Stimulated activated CD4-positive, alpha-beta T cell treated with anti-CD3 and anti-CD28 coated beads, Interleukin-4, amount 100 ng/mL, for 4 hours (primary cell): Measurements from ENCODE around the gene ARMC12.

Source experiments
- DNase-seq, 2 experiments: peaks; one replicate each; pipeline ENCODE4 v3.0.0-alpha.2; 2020

Gene ARMC12

DNA sequence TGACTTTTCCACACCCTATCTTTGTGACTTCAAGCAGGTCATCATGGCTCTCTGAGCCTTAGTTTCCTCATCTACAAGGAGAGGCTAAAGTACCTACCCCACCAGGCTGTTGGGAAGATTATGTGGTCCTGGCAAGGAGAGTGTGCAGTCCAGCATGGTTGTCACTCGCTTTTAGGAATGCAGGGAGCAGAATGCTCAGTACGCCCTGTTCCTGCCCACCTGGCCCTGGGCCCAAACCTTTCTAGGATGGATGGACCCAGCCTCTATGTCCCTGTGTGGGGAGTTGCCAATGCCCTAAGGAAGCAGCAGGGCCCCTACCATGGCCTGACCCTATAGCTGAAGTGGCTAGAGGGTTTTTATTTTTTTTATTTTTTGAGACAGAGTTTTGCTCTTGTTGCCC is 41.6 kb downstream of the ARMC12 start:
- DNase-seq, result no peak

DNA sequence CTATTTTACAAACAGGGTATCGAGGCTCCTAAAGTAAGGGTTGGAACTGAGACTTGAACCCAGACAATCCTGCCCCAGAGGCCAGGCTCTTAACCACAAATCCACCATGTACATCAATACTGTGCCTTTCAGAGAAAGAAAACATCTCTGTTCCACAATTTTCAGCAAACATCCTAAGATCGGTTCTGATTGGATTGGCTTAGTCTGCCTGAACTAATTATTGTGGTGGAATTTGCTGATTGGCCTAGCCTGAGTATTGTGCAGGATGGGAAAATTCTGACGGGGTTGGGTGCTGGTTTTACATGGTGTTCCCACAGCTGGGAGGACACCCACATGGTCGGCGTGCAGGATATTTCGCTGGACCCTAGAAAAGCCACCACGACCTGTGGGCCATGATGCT is 43.9 kb downstream of the ARMC12 start, which contains the start of gene CLPSL1:
CLPSL1 (plus strand) TSS at position 301 of the 400 bp plus-strand sequence; CDS start at position 393, 92 bp downstream.
- DNase-seq, result no peak

- no peak for DNase-seq
Measured at GRCh38 chr6:35781290-35781689, 44.5 kb downstream of the ARMC12 start.

DNA sequence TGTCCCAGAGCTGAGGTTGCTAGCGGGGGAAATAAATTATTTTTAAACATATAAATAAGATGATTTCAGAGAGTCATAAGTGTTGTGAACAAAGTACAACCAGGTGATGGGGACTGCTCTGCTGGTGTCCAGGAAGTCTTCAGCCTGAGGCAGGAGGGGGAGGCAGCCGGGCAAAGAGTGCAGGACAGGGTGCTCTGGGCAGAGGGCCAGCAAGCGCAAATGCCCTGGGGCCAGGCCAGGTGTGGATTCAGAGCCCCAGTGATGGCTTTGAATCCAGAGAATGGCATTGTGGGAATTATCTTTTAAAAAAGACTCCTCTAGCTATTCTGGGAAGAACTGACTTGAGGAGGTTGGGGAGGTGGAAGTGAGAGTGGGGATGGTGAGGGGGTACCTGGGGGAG is 45.6 kb downstream of the ARMC12 start:
- no peak for DNase-seq

DNA sequence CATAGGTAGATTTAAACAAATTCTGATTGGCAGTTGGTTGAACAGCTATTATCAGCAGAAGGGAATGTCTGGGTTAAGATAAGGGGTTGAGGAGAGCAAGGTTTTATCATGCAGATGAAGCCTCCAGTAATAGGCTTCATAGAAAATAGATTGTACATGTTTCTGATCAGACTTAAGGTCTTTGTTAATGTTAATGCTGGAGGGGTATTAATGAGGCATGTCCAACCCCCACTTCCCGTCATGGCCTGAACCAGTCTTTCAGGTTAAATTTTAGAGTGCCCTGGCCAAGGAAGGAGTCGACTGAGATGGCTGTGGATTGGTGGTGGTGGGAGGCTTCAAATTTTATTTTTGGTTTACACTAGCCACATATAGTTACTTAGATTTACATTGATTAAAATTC is 47.4 kb downstream of the ARMC12 start:
- DNase-seq, result no peak

- DNase-seq, result no peak
Measured at GRCh38 chr6:35786272-35786671, 49.4 kb downstream of the ARMC12 start.

DNA sequence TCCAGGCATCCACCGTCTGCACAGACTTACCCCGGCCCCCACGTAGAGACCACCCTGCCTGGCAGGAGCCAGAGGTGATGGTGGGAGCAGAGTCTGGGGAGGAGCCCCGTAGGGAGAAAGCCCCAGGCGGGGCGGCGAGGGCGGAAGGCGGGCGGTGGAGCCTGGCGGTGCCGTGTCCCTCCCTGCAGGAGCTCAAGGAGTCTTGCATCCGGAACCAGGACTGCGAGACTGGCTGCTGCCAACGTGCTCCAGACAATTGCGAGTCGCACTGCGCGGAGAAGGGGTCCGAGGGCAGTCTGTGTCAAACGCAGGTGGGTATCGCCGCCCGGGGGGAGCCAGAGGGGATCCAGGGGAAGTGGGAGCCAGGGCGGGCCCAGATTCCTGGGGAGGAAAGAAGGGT is 50.0 kb downstream of the ARMC12 start:
- DNase-seq, result no peak

DNA sequence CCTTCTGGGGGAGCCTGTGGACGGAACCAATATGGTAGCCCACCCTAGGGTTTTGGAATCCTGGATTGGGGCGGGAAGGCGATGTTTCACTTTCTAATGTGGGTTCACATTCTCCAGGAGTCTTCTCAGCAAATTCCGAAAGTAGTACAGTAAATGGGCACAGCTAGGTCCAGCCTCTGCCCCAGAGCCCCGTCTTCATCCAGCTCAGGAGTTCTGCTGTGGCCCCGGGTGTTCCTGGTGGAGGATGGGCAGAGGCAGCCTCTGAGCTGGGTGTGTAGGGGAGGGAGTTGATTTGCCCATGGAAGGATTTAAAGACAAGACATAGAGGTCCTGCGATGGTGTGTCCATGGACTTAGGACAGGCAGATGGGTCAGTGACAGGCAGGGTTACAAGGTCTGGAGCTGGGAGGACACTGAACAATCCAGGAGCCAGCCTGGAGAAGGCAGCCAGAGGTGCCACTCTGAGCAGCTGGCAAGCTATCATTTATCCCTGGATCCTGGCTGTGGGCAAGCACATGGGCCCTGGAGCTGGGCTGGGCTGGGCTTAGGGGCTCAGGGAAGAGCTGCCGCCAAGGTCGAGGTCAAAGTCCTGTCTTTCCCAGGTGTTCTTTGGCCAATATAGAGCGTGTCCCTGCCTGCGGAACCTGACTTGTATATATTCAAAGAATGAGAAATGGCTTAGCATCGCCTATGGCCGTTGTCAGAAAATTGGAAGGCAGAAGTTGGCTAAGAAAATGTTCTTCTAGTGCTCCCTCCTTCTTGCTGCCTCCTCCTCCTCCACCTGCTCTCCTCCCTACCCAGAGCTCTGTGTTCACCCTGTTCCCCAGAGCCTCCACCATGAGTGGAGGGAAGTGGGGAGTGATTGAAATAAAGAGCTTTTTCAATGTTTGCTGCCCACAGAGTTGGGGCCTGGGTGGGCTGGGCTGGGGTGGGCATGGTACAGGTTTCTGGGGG is 50.7 kb downstream of the ARMC12 start:
- DNase-seq, result no peak

DNA sequence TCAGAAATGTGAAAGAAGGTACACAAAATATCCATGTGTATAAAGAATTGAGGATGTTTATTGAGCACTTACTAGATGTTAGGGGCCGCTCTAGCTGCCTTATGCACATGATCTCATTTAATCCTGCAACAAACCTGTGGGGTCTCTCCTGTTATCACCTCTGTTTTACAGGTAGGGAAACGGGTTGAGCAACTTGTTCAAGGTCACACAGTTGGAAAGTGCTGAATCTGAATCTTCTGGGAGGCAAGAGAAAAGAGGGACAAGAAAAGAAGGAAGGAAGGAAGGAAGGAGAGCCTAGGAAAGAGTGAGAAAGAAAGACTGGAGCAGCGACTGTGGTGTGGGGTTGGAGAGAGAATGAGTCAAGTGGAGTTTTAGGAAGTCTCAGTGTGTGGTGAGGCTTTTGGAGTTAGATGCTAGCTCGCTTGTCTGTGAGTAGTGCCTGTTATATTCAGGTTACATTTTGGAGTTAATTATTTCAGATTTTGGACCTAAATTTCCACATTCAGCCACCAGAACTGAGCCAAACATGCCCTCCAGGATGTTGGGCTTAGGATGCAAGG is 51.7 kb downstream of the ARMC12 start:
- no peak for DNase-seq

DNA sequence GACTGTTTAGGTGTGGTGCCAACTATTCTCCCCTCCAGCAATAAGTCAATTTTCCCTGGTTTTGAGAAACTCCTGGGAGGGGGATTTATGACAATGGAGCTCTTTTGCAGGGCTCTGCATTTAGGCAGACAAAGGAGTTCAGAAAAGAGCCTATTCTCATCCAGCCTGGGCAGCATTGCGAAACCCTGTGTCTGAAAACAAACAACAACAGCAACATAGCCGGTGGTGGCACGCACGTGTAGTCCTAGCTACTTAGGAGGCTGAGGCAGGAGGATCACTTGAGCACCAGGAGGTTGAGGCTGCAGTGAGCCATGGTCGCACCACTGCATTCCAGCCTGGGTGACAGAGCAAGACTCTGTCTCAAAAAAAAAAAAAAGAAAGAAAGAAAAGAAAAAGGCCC is 53.9 kb downstream of the ARMC12 start:
- no peak for DNase-seq

GRCh38 chr6:35794536-35795452 is 58.0 kb downstream of the ARMC12 start:
- no peak for DNase-seq

DNA sequence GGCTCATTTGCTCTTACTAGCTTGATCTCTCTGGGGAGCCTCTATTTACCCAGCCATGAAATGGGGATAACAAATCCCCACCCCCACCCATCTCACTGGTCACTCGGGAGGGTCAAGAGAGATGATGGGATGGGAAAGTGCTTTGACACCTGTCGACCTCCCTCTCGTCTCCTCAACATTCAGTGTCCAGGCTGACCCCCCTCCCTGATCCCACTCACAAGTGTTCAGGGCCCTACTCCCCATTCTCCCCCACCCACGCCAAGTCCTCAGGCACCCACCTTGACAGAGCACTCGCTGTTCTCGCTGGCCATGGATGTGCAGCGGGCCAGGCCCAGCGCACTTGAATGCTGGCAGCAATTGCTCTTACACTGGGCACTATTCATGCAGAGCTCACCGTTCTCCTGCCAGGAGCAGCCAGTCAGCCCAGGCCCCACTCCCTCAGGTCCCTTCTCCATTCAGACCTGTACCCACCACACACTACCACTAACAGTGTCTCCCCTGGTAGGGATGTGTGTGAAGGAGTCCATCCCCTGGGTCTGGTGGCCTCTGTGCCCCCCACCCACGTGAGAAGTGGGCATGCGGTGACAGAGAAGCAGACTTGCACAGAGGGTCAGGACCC is 58.7 kb downstream of the ARMC12 start:
- DNase-seq, result no peak

DNA sequence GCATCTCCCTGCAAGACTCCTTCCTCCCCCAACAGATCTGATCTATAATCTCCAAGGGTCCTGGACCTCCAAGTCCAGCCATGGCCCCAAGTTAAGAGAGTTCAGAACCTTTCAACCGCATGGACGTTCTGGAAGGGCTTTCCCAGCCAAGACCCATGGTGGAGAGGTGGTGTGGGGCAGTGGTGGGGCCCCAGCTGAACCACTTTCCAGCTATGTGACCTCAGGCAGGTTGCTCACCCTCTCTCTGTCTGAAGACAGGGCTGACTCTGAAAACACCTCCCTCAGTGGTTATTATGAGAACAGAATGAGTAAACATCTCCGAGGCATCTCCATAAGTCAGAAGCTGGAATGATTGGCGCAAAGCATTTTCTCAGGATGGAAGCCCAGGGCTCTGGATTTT is 59.4 kb downstream of the ARMC12 start:
- no peak for DNase-seq

GRCh38 chr6:35797837-35798526 is 61.1 kb downstream of the ARMC12 start:
- no peak for DNase-seq
